Panc1 (cell line): Measurements from ENCODE around the gene TMEM45B.

Experiments
- CTCF ChIP-seq: fragments of 450-650 bp; IDR thresholded peaks from 2 replicates; pipeline ENCODE4 v1.5.1; 2017; ENCODE audit warnings: mild to moderate bottlenecking
- POLR2AphosphoS5 ChIP-seq: IDR thresholded peaks from 2 replicates; pipeline ENCODE4 v1.6.1; 2012; ENCODE audit warnings: mild to moderate bottlenecking, low read depth, low read length, moderate library complexity

DNA sequence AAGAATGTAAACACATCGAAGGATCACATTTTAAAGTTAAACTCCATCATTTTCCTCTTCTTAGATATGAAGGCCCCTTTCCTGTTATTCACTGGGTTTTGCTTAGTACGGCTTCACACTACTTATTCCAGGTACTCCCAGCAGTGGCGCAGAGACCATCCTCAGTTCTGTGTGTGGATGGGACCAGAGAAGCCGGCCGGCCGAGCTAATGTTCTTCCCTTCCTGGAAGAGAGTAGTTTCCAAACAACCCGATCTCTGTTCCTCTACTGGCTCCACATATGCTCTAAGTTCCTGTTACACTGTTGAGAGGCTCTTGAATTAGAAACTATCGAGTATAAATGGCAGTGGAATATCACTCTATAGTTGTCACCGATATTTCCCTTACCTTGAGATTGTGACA lies 80.4 kb downstream of the TMEM45B start:
- no peak for TF ChIP-seq CTCF
- no peak for TF ChIP-seq POLR2AphosphoS5
